Fibroblast of skin of left quadriceps (primary cell): Measurements from ENCODE around the gene RETREG1.
"Not testable (repeated sequence)": the region's sequence is repeated elsewhere in the genome, so short reads cannot be mapped to it uniquely, and the experiment has no call there.

Experiments
- DNase-seq, 2 experiments: peaks; one replicate each; pipeline ENCODE4 v3.0.0-alpha.2; 2013; ENCODE audit warnings: low read depth in 2 of 2

Gene RETREG1

GRCh38 chr5:16456103-16456832 lies 160.5 kb downstream of the RETREG1 start:
- DNase-seq: peak; percentile 32 to 34

- DNase-seq: no peak
Measured at GRCh38 chr5:16455668-16456067, 161.1 kb downstream of the RETREG1 start.

- DNase-seq: no peak
Measured at GRCh38 chr5:16454686-16455085, 162.1 kb downstream of the RETREG1 start.

GRCh38 chr5:16453609-16454008 lies 163.2 kb downstream of the RETREG1 start:
- no peak for DNase-seq

GRCh38 chr5:16450163-16450562 lies 166.6 kb downstream of the RETREG1 start:
- DNase-seq: no peak

- DNase-seq: no peak
Measured at GRCh38 chr5:16446993-16447392, 169.8 kb downstream of the RETREG1 start.

- DNase-seq: no peak
Measured at GRCh38 chr5:16437977-16438376, 178.8 kb downstream of the RETREG1 start.

- not testable (repeated sequence) for DNase-seq
Measured at GRCh38 chr5:16436065-16436682, 180.6 kb downstream of the RETREG1 start.

- no peak for DNase-seq
Measured at GRCh38 chr5:16431490-16431889, 185.3 kb downstream of the RETREG1 start.

GRCh38 chr5:16430349-16431089 lies 186.3 kb downstream of the RETREG1 start:
- DNase-seq: no peak

- no peak for DNase-seq
Measured at GRCh38 chr5:16428359-16428758, 188.4 kb downstream of the RETREG1 start.

- DNase-seq: no peak
Measured at GRCh38 chr5:16427587-16427986, 189.2 kb downstream of the RETREG1 start.
